CD4-positive, alpha-beta memory T cell (primary cell): ENCODE results near the gene PSMC3. TPM values are rescaled to one million over a fixed set of nuclear protein-coding genes. Genes with fewer than 3 reads are reported as not detected.

Experiments
- CTCF ChIA-PET: fragments of 350-600 bp; sonication (Branson Sonifier 250); formaldehyde crosslinking; loops from one replicate; lab custom pipeline; 2021; ENCODE audit warnings: inconsistent platforms; ENCODE audit not compliant: partially characterized antibody; lab: Charles Lee
- POLR2A ChIA-PET: fragments of 350-600 bp; sonication (Branson Sonifier 250); formaldehyde crosslinking; loops from one replicate; lab custom pipeline; 2021; ENCODE audit not compliant: partially characterized antibody; lab: Charles Lee
- DNase-seq, 5 donors: peaks; one replicate each; pipeline versions ENCODE4 v3.0.0 to v3.0.0-alpha.2; 2020 to 2022; ENCODE audit warnings: mixed read lengths in 1 of 5
- H3K27ac ChIP-seq: one replicate; pipeline ENCODE4 v1.7.0; 2013; ENCODE audit warnings: low read depth, low read length
- H3K27me3 ChIP-seq: 2 replicates; pipeline ENCODE4 v1.7.0; 2013; ENCODE audit warnings: mild to moderate bottlenecking, low read length, moderate library complexity; ENCODE audit not compliant: insufficient read depth
- H3K36me3 ChIP-seq: 2 replicates; pipeline ENCODE4 v1.7.0; 2013; ENCODE audit warnings: mild to moderate bottlenecking, low read length, moderate library complexity; ENCODE audit not compliant: insufficient read depth
- H3K4me1 ChIP-seq: 2 replicates; pipeline ENCODE4 v1.7.0; 2013; ENCODE audit warnings: mild to moderate bottlenecking, low read length, moderate library complexity; ENCODE audit not compliant: insufficient read depth
- H3K4me3 ChIP-seq, 2 donors: one replicate each; pipeline ENCODE4 v1.7.0; 2013; ENCODE audit warnings: low read length in 2 of 2, mild to moderate bottlenecking in 1 of 2
- H3K9me3 ChIP-seq, 2 donors: one replicate each; pipeline ENCODE4 v1.7.0; 2013; ENCODE audit warnings: low read length in 2 of 2, control low read depth in 1 of 2; ENCODE audit not compliant: control insufficient read depth in 1 of 2
- H3K27ac Mint-ChIP-seq, 7 donors: one replicate each; pipeline ENCODE4 v1.8.0; 2020 to 2021; ENCODE audit warnings: mixed read lengths in 7 of 7, mild to moderate bottlenecking in 6 of 7, inconsistent platforms in 3 of 7, moderate library complexity in 3 of 7
- H3K27me3 Mint-ChIP-seq, 2 donors: one replicate each; pipeline ENCODE4 v1.8.0; 2020 to 2021; ENCODE audit warnings: mixed read lengths in 2 of 2
- H3K36me3 Mint-ChIP-seq, 2 donors: one replicate each; pipeline ENCODE4 v1.8.0; 2020 to 2021; ENCODE audit warnings: mixed read lengths in 2 of 2, inconsistent platforms in 1 of 2, mild to moderate bottlenecking in 1 of 2
- H3K4me1 Mint-ChIP-seq, 4 donors: one replicate each; pipeline ENCODE4 v1.8.0; 2020 to 2021; ENCODE audit warnings: mixed read lengths in 4 of 4, mild to moderate bottlenecking in 1 of 4
- H3K4me3 Mint-ChIP-seq, 8 donors: one replicate each; pipeline ENCODE4 v1.8.0; 2020 to 2021; ENCODE audit warnings: mixed read lengths in 8 of 8, mild to moderate bottlenecking in 7 of 8, moderate library complexity in 6 of 8, inconsistent platforms in 3 of 8
- H3K9me3 Mint-ChIP-seq, 8 donors: one replicate each; pipeline ENCODE4 v1.8.0; 2020 to 2021; ENCODE audit warnings: mixed read lengths in 8 of 8, mild to moderate bottlenecking in 5 of 8, inconsistent platforms in 3 of 8, moderate library complexity in 1 of 8
- intact Hi-C: fragments of 100-400 bp; cut with micrococcal nuclease; formaldehyde crosslinking; loops from one replicate; pipeline ENCODE4 v1.15.1; 2023
- polyA plus RNA-seq, 2 donors: library from polyadenylated mRNA; unstranded; fragments of 300-500 nt; fragmentation: Illumina TruSeq; gene quantifications; one replicate each; pipeline ENCODE4 v1.2.3, GENCODE V29; 2021
- total RNA-seq, 2 experiments: library from RNA; stranded (reverse); gene quantifications; one replicate each; pipeline ENCODE4 v1.2.3, GENCODE V29; 2021

The PSMC3 gene
- total and polyA plus RNA-seq, 4 experiments from 2014 or later: 53.9 to 152 (median 86.7) TPM

DNA sequence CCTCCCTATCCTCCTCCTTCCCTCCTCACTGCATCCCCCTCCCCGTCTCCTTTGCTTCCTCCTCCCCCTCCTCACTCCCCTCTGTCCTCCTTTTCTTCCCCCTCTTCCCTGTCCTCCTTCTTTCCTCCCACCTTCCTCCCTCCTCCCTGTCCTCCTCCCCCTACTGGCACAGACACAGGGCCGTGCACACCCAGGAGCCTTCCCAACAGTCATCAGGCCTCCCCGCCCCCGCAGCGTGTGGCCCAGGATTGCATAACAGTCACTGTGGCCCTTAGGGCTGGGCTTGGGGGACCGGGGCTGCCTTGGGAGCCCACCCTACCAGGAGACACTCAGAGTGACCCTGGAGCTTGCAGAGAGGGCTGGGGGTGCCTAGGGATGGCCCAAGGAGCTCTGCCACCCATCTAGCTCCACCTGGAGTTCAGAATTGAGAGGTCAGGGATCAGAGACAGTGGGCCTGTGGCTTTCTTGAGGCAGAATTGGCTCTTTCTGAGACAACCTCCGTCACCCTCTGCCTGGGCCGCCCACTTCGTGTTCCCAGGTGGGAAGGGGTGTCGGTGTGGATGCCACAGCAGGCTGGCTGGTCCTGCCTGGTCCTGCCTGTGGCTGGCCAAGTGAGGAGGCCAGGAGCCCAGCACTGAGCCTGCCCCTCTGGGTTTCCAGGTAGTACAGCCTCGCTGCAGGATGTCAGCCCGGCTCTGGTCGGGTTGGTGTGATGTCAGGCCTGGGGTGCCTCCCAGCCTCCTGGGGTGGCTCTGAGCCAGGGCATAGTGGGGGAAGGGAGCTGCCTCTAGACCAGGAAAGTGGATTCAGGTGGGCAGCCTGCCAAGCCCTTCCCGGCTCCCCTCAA lies 49.5 kb downstream of the PSMC3 start:
- no peak for DNase-seq
- CTCF ChIA-PET: interaction anchor here (0.7 to 1.1 kb wide), 3 partner anchors 17 to 31 kb away, joined by 3 to 4 read pairs (median 3); no protein-coding TSS in a partner anchor
- Mint-ChIP-seq H3K36me3 (no peaks in the 10 kb centered on the region), H3K27me3 (no peaks in the 10 kb centered on the region), H3K27ac (no peak overlapping the region), H3K9me3 (peaks cover 0 to 3% (median 0%) of the 10 kb centered on the region in 8 donors), H3K4me3 (no peak overlapping the region), H3K4me1 (peaks cover 0 to 3% (median 0%) of the 10 kb centered on the region in 4 donors)
- H3K27me3 ChIP-seq: no peaks in the 10 kb centered on the region
- POLR2A ChIA-PET: interaction anchor here (1.1 to 1.2 kb wide), 2 partner anchors 32 to 36 kb away, joined by 4 read pairs; no protein-coding TSS in a partner anchor
- no peaks in the 10 kb centered on the region for H3K9me3 ChIP-seq
- H3K4me3 ChIP-seq: no peak overlapping the region
- H3K36me3 ChIP-seq: no peaks in the 10 kb centered on the region
- no peak overlapping the region for H3K27ac ChIP-seq
- H3K4me1 ChIP-seq: peaks cover 7% of the 10 kb centered on the region
- intact Hi-C loops: no loop called here

DNA sequence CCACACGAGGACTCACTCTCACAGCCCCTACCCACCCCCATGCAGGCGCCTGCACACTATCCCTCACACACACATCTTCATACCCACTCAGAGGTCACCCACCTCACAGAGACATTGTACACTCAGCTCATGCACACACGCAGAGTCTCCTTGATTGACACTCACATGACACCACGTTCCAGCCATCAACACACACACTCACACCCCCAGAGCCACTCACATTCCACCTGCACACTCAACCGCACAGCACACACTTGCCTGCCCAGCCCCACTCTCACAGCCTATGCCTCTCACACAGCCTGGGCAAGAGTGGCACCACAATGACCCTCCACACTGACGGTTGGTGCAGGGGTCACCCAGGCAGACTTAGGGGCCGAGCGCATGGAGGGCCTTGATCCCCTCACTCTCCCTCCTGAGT lies 50.1 kb downstream of the PSMC3 start:
- Mint-ChIP-seq H3K9me3 (peaks cover 0 to 3% (median 0%) of the 10 kb centered on the region in 8 donors), H3K27ac (peak overlapping the region in 2 of 7 donors; percentile 65 to 72), H3K36me3 (no peaks in the 10 kb centered on the region), H3K4me3 (no peak overlapping the region), H3K27me3 (no peaks in the 10 kb centered on the region), H3K4me1 (peaks cover 0 to 3% (median 0%) of the 10 kb centered on the region in 4 donors)
- POLR2A ChIA-PET: interaction anchor here (1.2 kb wide), 1 partner anchor 36 kb away, joined by 4 read pairs; no protein-coding TSS in a partner anchor
- intact Hi-C loops: no loop called here
- DNase-seq: no peak
- Histone ChIP-seq H3K27me3 (no peaks in the 10 kb centered on the region), H3K4me1 (peaks cover 7% of the 10 kb centered on the region), H3K36me3 (no peaks in the 10 kb centered on the region), H3K27ac (no peak overlapping the region), H3K4me3 (no peak overlapping the region), H3K9me3 (no peaks in the 10 kb centered on the region)
- CTCF ChIA-PET: interaction anchor here (0.8 to 1.1 kb wide), 2 partner anchors 17 to 31 kb away, joined by 3 to 4 read pairs; no protein-coding TSS in a partner anchor

- no peak overlapping the region for H3K27ac Mint-ChIP-seq
- no peak overlapping the region for H3K4me3 ChIP-seq
- no peaks in the 10 kb centered on the region for H3K27me3 ChIP-seq
- no peaks in the 10 kb centered on the region for H3K36me3 Mint-ChIP-seq
- H3K27ac ChIP-seq: no peak overlapping the region
- no peak for DNase-seq
- H3K36me3 ChIP-seq: no peaks in the 10 kb centered on the region
- no peaks in the 10 kb centered on the region for H3K27me3 Mint-ChIP-seq
- peaks cover 0 to 3% (median 0%) of the 10 kb centered on the region in 4 donors for H3K4me1 Mint-ChIP-seq
- H3K4me1 ChIP-seq: peaks cover 7% of the 10 kb centered on the region
- H3K9me3 ChIP-seq: no peaks in the 10 kb centered on the region
- intact Hi-C loops: loop anchor here (2.0 kb wide), 1 partner anchor 25 kb away; no protein-coding TSS in a partner anchor
- CTCF ChIA-PET: interaction anchor here (4.6 to 5.3 kb wide), 2 partner anchors 25 to 34 kb away, joined by 149 to 257 read pairs; partner anchors contain the start of gene SLC39A13
- H3K4me3 Mint-ChIP-seq: no peak overlapping the region
- peaks cover 0 to 3% (median 0%) of the 10 kb centered on the region in 8 donors for H3K9me3 Mint-ChIP-seq
- POLR2A ChIA-PET: interaction anchor here (1.2 to 4.9 kb wide), 2 partner anchors 34 to 37 kb away, joined by 4 to 75 read pairs; partner anchors contain the start of gene SLC39A13
Measured at GRCh38 chr11:47375546-47376085, 50.6 kb downstream of the PSMC3 start.

- H3K4me3 Mint-ChIP-seq: peak overlapping the region in 1 of 8 donors; percentile 64
- peaks cover 7% of the 10 kb centered on the region for H3K4me1 ChIP-seq
- intact Hi-C loops: loop anchor here (2.0 kb wide), 1 partner anchor 26 kb away; no protein-coding TSS in a partner anchor
Measured at GRCh38 chr11:47375020-47375419, 51.2 kb downstream of the PSMC3 start.

DNA sequence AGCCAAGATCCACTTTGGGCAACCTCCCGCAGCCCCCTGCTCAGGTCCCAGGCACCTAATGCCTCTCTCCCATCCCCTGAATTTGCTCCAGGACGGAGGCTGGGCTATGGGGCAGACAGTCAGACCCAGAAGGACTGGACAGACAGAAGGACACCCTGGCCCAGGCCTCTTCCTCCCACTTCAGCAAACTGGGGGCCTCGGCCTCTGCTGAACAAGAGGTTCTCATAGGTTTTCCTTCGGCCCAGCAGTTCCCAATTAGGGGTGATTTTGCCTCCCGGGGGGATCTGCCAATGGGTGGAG lies 51.6 kb downstream of the PSMC3 start:
- intact Hi-C loops: loop anchor here (1.0 to 2.0 kb wide), 4 partner anchors 26 to 80 kb away; partner anchors contain the start of gene SLC39A13
- peak overlapping the region in 1 of 8 donors; percentile 64 for H3K4me3 Mint-ChIP-seq
- Histone ChIP-seq H3K27ac (no peak overlapping the region), H3K4me1 (peaks cover 7% of the 10 kb centered on the region), H3K9me3 (no peaks in the 10 kb centered on the region), H3K27me3 (no peaks in the 10 kb centered on the region), H3K36me3 (no peaks in the 10 kb centered on the region), H3K4me3 (no peak overlapping the region)
- no peak for DNase-seq
- H3K4me1 Mint-ChIP-seq: peaks cover 0 to 5% (median under 1%) of the 10 kb centered on the region in 4 donors
- H3K27me3 Mint-ChIP-seq: no peaks in the 10 kb centered on the region
- POLR2A ChIA-PET: interaction anchor here (0.6 to 4.9 kb wide), 9 partner anchors 16 to 51 kb away, joined by 3 to 75 read pairs (median 7); partner anchors contain the start of genes PSMC3 and SLC39A13
- no peak overlapping the region for H3K27ac Mint-ChIP-seq
- peaks cover 0 to 3% (median 0%) of the 10 kb centered on the region in 8 donors for H3K9me3 Mint-ChIP-seq
- CTCF ChIA-PET: interaction anchor here (0.6 to 5.3 kb wide), 34 partner anchors 10 to 490 kb away, joined by 3 to 257 read pairs (median 5); partner anchors contain the start of genes ACP2 and SLC39A13
- H3K36me3 Mint-ChIP-seq: no peaks in the 10 kb centered on the region

More at GRCh38 chr11:47375020-47375419, 51.2 kb downstream of the PSMC3 start:
- H3K4me1 Mint-ChIP-seq: peaks cover 0 to 3% (median 0%) of the 10 kb centered on the region in 4 donors
- no peak overlapping the region for H3K27ac ChIP-seq
- no peak overlapping the region for H3K27ac Mint-ChIP-seq
- CTCF ChIA-PET: interaction anchor here (0.9 to 5.3 kb wide), 13 partner anchors 16 to 478 kb away, joined by 3 to 257 read pairs (median 5); partner anchors contain the start of gene SLC39A13
- no peak for DNase-seq
- H3K36me3 ChIP-seq: no peaks in the 10 kb centered on the region
- POLR2A ChIA-PET: interaction anchor here (1.0 to 4.9 kb wide), 5 partner anchors 15 to 51 kb away, joined by 7 to 75 read pairs (median 8); partner anchors contain the start of genes PSMC3 and SLC39A13
- no peaks in the 10 kb centered on the region for H3K27me3 ChIP-seq
- peaks cover 0 to 3% (median 0%) of the 10 kb centered on the region in 8 donors for H3K9me3 Mint-ChIP-seq
- H3K9me3 ChIP-seq: no peaks in the 10 kb centered on the region
- no peak overlapping the region for H3K4me3 ChIP-seq
- H3K36me3 Mint-ChIP-seq: no peaks in the 10 kb centered on the region
- H3K27me3 Mint-ChIP-seq: no peaks in the 10 kb centered on the region

DNA sequence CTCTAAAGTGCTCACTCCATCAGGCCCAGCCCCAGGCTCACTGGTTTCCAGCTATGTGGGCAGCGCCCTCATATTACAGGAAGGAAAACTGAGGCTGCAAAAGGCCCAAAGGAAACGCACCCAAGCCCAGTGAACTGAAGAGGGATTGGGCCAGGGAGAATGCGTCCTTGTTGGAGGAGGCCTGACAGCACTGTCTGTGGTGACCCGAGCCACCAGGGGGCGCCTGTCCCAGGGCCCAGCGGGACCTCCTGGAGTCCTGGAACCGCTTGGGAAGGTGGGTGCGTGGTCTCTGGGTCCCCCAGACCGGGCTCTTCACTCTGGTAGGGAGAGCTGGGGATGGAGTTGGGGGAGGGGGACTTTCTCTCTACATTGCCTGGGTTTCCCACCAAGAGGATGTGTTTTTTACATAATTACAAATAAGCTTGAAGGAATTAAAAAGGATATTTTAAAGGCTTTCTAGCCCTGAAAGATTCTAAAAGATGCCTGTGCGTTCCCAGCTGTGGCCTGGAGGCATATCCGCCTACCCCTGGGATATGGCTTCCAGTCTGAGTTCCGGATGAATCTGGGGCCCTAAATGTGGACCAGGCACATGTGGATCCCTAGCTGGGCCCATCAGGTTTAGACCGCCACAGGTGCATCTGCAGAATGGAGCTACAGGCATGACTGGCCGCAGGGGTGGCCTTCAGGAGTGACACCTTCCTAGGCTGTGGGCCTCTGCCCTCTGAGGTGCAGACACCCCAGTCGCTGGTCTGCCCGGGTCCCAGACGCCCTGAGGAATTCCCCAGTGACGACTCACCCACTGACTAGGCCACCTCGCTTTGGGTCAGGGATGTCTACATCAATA lies 52.1 kb downstream of the PSMC3 start:
- ChIA-PET CTCF (interaction anchor here (0.5 to 5.3 kb wide), 40 partner anchors 11 to 659 kb away, joined by 3 to 257 read pairs (median 4); partner anchors contain the start of genes ACP2 and SLC39A13), POLR2A (interaction anchor here (0.6 to 4.9 kb wide), 11 partner anchors 10 to 149 kb away, joined by 3 to 75 read pairs (median 7); partner anchors contain the start of genes PSMC3 and SLC39A13)
- Histone ChIP-seq H3K36me3 (no peaks in the 10 kb centered on the region), H3K27ac (no peak overlapping the region), H3K9me3 (no peaks in the 10 kb centered on the region), H3K27me3 (no peaks in the 10 kb centered on the region), H3K4me3 (no peak overlapping the region), H3K4me1 (peaks cover 7% of the 10 kb centered on the region)
- peak; percentile 78 to 83 (median 80) for DNase-seq
- intact Hi-C loops: loop anchor here (1.0 to 2.0 kb wide), 4 partner anchors 27 to 80 kb away; partner anchors contain the start of gene SLC39A13
- H3K4me3 Mint-ChIP-seq: no peak overlapping the region
- H3K9me3 Mint-ChIP-seq: peaks cover 0 to 3% (median 0%) of the 10 kb centered on the region in 8 donors
- H3K36me3 Mint-ChIP-seq: no peaks in the 10 kb centered on the region
- peaks cover 0 to 8% (median 3%) of the 10 kb centered on the region in 4 donors for H3K4me1 Mint-ChIP-seq
- H3K27ac Mint-ChIP-seq: peak overlapping the region in 1 of 7 donors; percentile 52
- no peaks in the 10 kb centered on the region for H3K27me3 Mint-ChIP-seq
